IMR-90 (cell line): ENCODE data around the gene ZNF287. TPM values are rescaled to one million over a fixed set of nuclear protein-coding genes. Genes with fewer than 3 reads are reported as not detected.

Source experiments
- ATAC-seq: fragments of 200-7000 bp; cut with Tn5 transposase; 2 replicates; pipeline ENCODE4 v1.9.1; 2020; ENCODE audit warnings: low read depth, mild to moderate bottlenecking, moderate library complexity
- BruUV-seq: library from RNA; stranded (reverse); fragments of 400-500 nt; replicated peaks from 2 replicates; lab custom pipeline; 2021; lab: Mats Ljungman, UMichigan
- CTCF ChIA-PET: fragments of 300-600 bp; formaldehyde crosslinking; extraction: SDS; loops from one replicate; lab custom pipeline; 2021; ENCODE audit warnings: antibody characterized with exemption; lab: Yijun Ruan, JAX
- POLR2A ChIA-PET: fragments of 300-600 bp; sonication (Branson Sonifier 250); formaldehyde crosslinking; loops from one replicate; lab custom pipeline; 2022; ENCODE audit warnings: antibody characterized with exemption; ENCODE audit not compliant: unreplicated experiment; lab: Charles Lee
- DNase-seq: peaks from one replicate; pipeline ENCODE4 v3.0.0; 2013
- H2AFZ ChIP-seq: replicated peaks from 2 replicates; pipeline ENCODE3; 2013; ENCODE audit warnings: low read length, mild to moderate bottlenecking; ENCODE audit not compliant: poor library complexity
- H2AK5ac ChIP-seq: 2 replicates; pipeline ENCODE4 v1.6.1; 2013; ENCODE audit warnings: low read depth, low read length, inconsistent platforms
- H2AK9ac ChIP-seq: replicated peaks from 2 replicates; pipeline ENCODE3; 2013; ENCODE audit warnings: mild to moderate bottlenecking, low read depth, low read length, moderate library complexity; ENCODE audit not compliant: poor library complexity
- H2BK120ac ChIP-seq: 2 replicates; pipeline ENCODE4 v1.6.1; 2013; ENCODE audit warnings: low read depth, low read length, inconsistent platforms
- H2BK15ac ChIP-seq: 3 replicates; pipeline ENCODE4 v1.6.1; 2013; ENCODE audit warnings: low read depth, low read length, inconsistent platforms
- H2BK20ac ChIP-seq: 2 replicates; pipeline ENCODE4 v1.6.1; 2013; ENCODE audit warnings: low read depth, mild to moderate bottlenecking, inconsistent platforms, low read length, moderate library complexity
- H2BK5ac ChIP-seq: 2 replicates; pipeline ENCODE4 v1.6.1; 2013; ENCODE audit warnings: mild to moderate bottlenecking, low read depth, low read length, inconsistent platforms; ENCODE audit not compliant: poor library complexity, severe bottlenecking
- H3K14ac ChIP-seq: replicated peaks from 2 replicates; pipeline ENCODE4 v1.6.1; 2013; ENCODE audit warnings: low read depth, low read length, inconsistent platforms
- H3K18ac ChIP-seq: 2 replicates; pipeline ENCODE4 v1.6.1; 2013; ENCODE audit warnings: low read depth, low read length, control low read depth
- H3K23ac ChIP-seq: 2 replicates; pipeline ENCODE4 v1.6.1; 2013; ENCODE audit warnings: low read depth, low read length, inconsistent platforms
- H3K27ac ChIP-seq: 2 replicates; pipeline ENCODE4 v1.5.1; 2013; ENCODE audit warnings: mild to moderate bottlenecking, control low read depth, low read length; ENCODE audit not compliant: insufficient read depth
- H3K27me3 ChIP-seq: 2 replicates; pipeline ENCODE4 v1.6.1; 2013; ENCODE audit warnings: low read length; ENCODE audit not compliant: control insufficient read depth, insufficient read depth
- H3K36me3 ChIP-seq: 2 replicates; pipeline ENCODE4 v1.6.1; 2013; ENCODE audit warnings: low read length, mixed read lengths; ENCODE audit not compliant: control insufficient read depth, insufficient read depth
- H3K4ac ChIP-seq: 2 replicates; pipeline ENCODE4 v1.6.1; 2013; ENCODE audit warnings: low read depth, low read length, inconsistent platforms
- H3K4me1 ChIP-seq: 2 replicates; pipeline ENCODE4 v1.6.1; 2013; ENCODE audit warnings: low read length, mixed read lengths; ENCODE audit not compliant: control insufficient read depth, insufficient read depth
- H3K4me2 ChIP-seq: 2 replicates; pipeline ENCODE4 v1.6.1; 2013; ENCODE audit warnings: low read depth, mild to moderate bottlenecking, control low read depth, low read length, moderate library complexity
- H3K4me3 ChIP-seq: 2 replicates; pipeline ENCODE4 v1.5.1; 2013; ENCODE audit warnings: low read depth, mild to moderate bottlenecking, control low read depth, low read length, moderate library complexity; ENCODE audit not compliant: insufficient read depth
- H3K56ac ChIP-seq: 2 replicates; pipeline ENCODE4 v1.6.1; 2013; ENCODE audit warnings: low read length, inconsistent platforms; ENCODE audit not compliant: insufficient read depth; ENCODE audit errors: extremely low read depth
- H3K79me1 ChIP-seq, 2 experiments: 2 replicates each; pipeline ENCODE4 v1.6.1; 2013; ENCODE audit warnings: low read length in 2 of 2, inconsistent platforms in 1 of 2, low read depth in 1 of 2
- H3K9ac ChIP-seq: 2 replicates; pipeline ENCODE4 v1.6.1; 2013; ENCODE audit warnings: low read depth, low read length, control low read depth
- H3K9me1 ChIP-seq: 2 replicates; pipeline ENCODE4 v1.6.1; 2013; ENCODE audit warnings: low read length, inconsistent platforms; ENCODE audit not compliant: insufficient read depth
- H3K9me3 ChIP-seq: 2 replicates; pipeline ENCODE4 v1.6.1; 2013; ENCODE audit warnings: low read length; ENCODE audit not compliant: control insufficient read depth, insufficient read depth
- H4K20me1 ChIP-seq: 2 replicates; pipeline ENCODE4 v1.6.1; 2013; ENCODE audit warnings: low read length, inconsistent platforms; ENCODE audit not compliant: insufficient read depth
- H4K5ac ChIP-seq: 2 replicates; pipeline ENCODE4 v1.6.1; 2013; ENCODE audit warnings: mild to moderate bottlenecking, low read depth, low read length, control low read depth
- H4K8ac ChIP-seq, 2 experiments: 2 replicates each; pipeline ENCODE4 v1.6.1; 2013; ENCODE audit warnings: low read depth in 2 of 2, low read length in 2 of 2, control low read depth in 1 of 2, inconsistent platforms in 1 of 2
- H4K91ac ChIP-seq: 2 replicates; pipeline ENCODE4 v1.6.1; 2013; ENCODE audit warnings: low read depth, low read length, inconsistent platforms; ENCODE audit not compliant: insufficient read depth
- BHLHE40 ChIP-seq: fragments of 150-350 bp; IDR thresholded peaks from 2 replicates; pipeline ENCODE4 v1.6.1; 2016; ENCODE audit warnings: mild to moderate bottlenecking, low read depth, low read length
- CEBPB ChIP-seq: IDR thresholded peaks from 2 replicates; pipeline ENCODE4 v1.6.1; 2012; ENCODE audit warnings: low read depth, low read length, improper control_type of control experiment
- CHD1 ChIP-seq: IDR thresholded peaks from 2 replicates; pipeline ENCODE4 v1.6.1; 2012; ENCODE audit warnings: low read depth, low read length, improper control_type of control experiment
- MAFK ChIP-seq: IDR thresholded peaks from 2 replicates; pipeline ENCODE4 v1.6.1; 2012; ENCODE audit warnings: low read depth, low read length, improper control_type of control experiment
- NFE2L2 ChIP-seq: fragments of 150-350 bp; IDR thresholded peaks from 2 replicates; pipeline ENCODE4 v1.6.1; 2016; ENCODE audit warnings: low read depth, mild to moderate bottlenecking, low read length
- POLR2A ChIP-seq: IDR thresholded peaks from 2 replicates; pipeline ENCODE4 v1.6.1; 2012; ENCODE audit warnings: mild to moderate bottlenecking, low read depth, low read length
- RAD21 ChIP-seq: IDR thresholded peaks from 2 replicates; pipeline ENCODE4 v1.6.1; 2012; ENCODE audit warnings: low read length, improper control_type of control experiment
- RCOR1 ChIP-seq: IDR thresholded peaks from 2 replicates; pipeline ENCODE4 v1.6.1; 2012; ENCODE audit warnings: mild to moderate bottlenecking, low read length, improper control_type of control experiment; ENCODE audit not compliant: insufficient replicate concordance
- USF2 ChIP-seq: fragments of 150-350 bp; IDR thresholded peaks from 2 replicates; pipeline ENCODE4 v1.6.1; 2017; ENCODE audit warnings: mild to moderate bottlenecking, antibody characterized with exemption, low read length, low read depth
- WGBS, 2 experiments: methylation state at CpG; one replicate each; pipeline versions ENCODE4 v1.1.5 to v1.1.7; 2013; ENCODE audit warnings: missing lambda C conversion rate in 2 of 2; ENCODE audit not compliant: insufficient read length in 1 of 2; ENCODE audit errors: extremely low coverage in 2 of 2; 5-methylcytosine and 5-hydroxymethylcytosine counted together
- dilution Hi-C: fragments of 300-500 bp; cut with HindIII; formaldehyde crosslinking; loops from one replicate; pipeline ENCODE4 v1.14.3; 2018; ENCODE audit warnings: low sequenced_read_pairs; ENCODE audit not compliant: unreplicated experiment
- in situ Hi-C: fragments of 300-500 bp; cut with MboI; formaldehyde crosslinking; loops from 3 replicates; pipeline ENCODE4 v1.14.3; 2019; ENCODE audit warnings: low sequenced_read_pairs, inconsistent platforms, mixed read lengths
- intact Hi-C: fragments of 100-400 bp; cut with micrococcal nuclease; formaldehyde crosslinking; loops from 2 replicates; pipeline ENCODE4 v1.10.0; 2022
- polyA plus RNA-seq, 3 experiments: library from polyadenylated mRNA; depleted of rRNA; stranded (reverse); fragments of >200 nt; gene quantifications; 2 replicates each; pipeline ENCODE4 v1.2.3, GENCODE V29; 2012; ENCODE audit warnings: low replicate concordance in 1 of 3
- total RNA-seq: library from RNA; depleted of rRNA; stranded (reverse); fragments of >200 nt; gene quantifications from 2 replicates; pipeline ENCODE4 v1.2.3, GENCODE V29; 2012

Gene ZNF287
- total and polyA plus RNA-seq, 2 of the 4 experiments (the other 2 are of a cell fraction) = 5.3 to 7.0 TPM

DNA sequence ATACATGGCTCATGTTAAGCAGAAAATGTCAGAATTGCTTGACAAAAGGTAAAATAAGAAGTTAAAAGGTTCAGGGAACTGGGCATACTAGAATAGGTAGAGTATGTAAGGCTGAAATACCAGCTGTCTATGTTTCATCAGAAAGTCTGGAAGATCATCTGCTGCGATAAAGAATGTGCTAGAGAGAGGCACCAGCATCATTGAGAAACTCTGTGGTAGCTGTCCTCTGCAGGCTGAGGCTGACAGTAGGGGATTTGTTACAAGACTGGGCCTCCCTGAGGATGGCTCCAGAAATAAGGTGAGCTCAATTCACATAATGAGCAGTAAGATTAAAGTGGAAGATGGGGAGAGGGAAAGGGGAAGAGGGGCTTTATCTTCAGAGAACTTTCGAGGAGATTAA is 4.5 kb upstream of the ZNF287 start:
- Histone ChIP-seq H2AFZ (no peak overlapping the region), H4K20me1 (no peaks in the 10 kb centered on the region), H4K91ac (no peak overlapping the region), H3K4me2 (no peak overlapping the region), H2BK20ac (no peak overlapping the region), H3K9me3 (no peaks in the 10 kb centered on the region), H3K79me1 (peaks cover 1 to 5% of the 10 kb centered on the region in 2 experiments; a peak in 2 of 4 replicates), H2BK5ac (no peak overlapping the region), H3K36me3 (no peaks in the 10 kb centered on the region), H2BK15ac (no peak overlapping the region), H3K9me1 (peaks cover 2% of the 10 kb centered on the region; the same call in 1 of the 2 replicates), H4K8ac (no peak overlapping the region), H2BK120ac (no peak overlapping the region), H3K9ac (no peak overlapping the region), H3K56ac (no peak overlapping the region), H3K4me1 (no peaks in the 10 kb centered on the region), H2AK5ac (no peak overlapping the region), H3K27me3 (peaks cover 5% of the 10 kb centered on the region; the same call in 1 of the 2 replicates), H2AK9ac (no peak overlapping the region), H3K27ac (no peak overlapping the region), H3K23ac (no peak overlapping the region), H4K5ac (no peak overlapping the region), H3K4me3 (no peak overlapping the region), H3K18ac (no peak overlapping the region), H3K4ac (no peak overlapping the region), H3K14ac (no peak overlapping the region)
- ATAC-seq = no peak
- no TSS peak for BruUV-seq
- DNase-seq = no peak
- dilution Hi-C loops (no loop called here), in situ Hi-C loops (no loop called here), intact Hi-C loops (no loop called here)
- WGBS, 2 experiments = 20% methylated on average over 1 of the region's 2 CpGs; no CpG with 5 or more reads in 1 of the 2 experiments
- ChIA-PET CTCF (interaction anchor here (0.7 kb wide), 1 partner anchor 10 kb away, joined by 4 read pairs; no protein-coding TSS in a partner anchor), POLR2A (no interaction called here)
- TF ChIP-seq USF2 (no peak), CHD1 (no peak), MAFK (no peak), NFE2L2 (no peak), POLR2A (no peak), CEBPB (no peak), RAD21 (no peak), RCOR1 (no peak), BHLHE40 (no peak)
